Tibial nerve (tissue), 4 donors: ENCODE data around the gene SPATC1L. TPM values are rescaled to one million over a fixed set of nuclear protein-coding genes. Genes with fewer than 3 reads are reported as not detected.

Experiments used
- DNase-seq, 2 donors: peaks; one replicate each; pipeline ENCODE4 v3.0.0-alpha.2; 2019; ENCODE audit warnings: low spot score in 2 of 2
- H3K27ac ChIP-seq, 4 donors: fragments of 200-600 bp; sonication (generic) in 3 of 4; one replicate each; pipeline ENCODE4 v1.5.1; 2017 to 2019; ENCODE audit warnings: mild to moderate bottlenecking in 1 of 4
- H3K27me3 ChIP-seq, 2 donors: fragments of 200-600 bp; sonication (generic) in 1 of 2; one replicate each; pipeline versions ENCODE4 v1.5.1 to v1.6.0; 2017 to 2019
- H3K36me3 ChIP-seq, 3 donors: fragments of 200-600 bp; sonication (generic); one replicate each; pipeline ENCODE4 v1.5.1; 2018 to 2019
- H3K4me1 ChIP-seq, 4 donors: fragments of 200-600 bp; sonication (generic) in 3 of 4; one replicate each; pipeline ENCODE4 v1.5.1; 2017 to 2019
- H3K4me3 ChIP-seq, 4 donors: fragments of 200-600 bp; sonication (generic) in 3 of 4; one replicate each; pipeline ENCODE4 v1.5.1; 2017 to 2019; ENCODE audit warnings: mild to moderate bottlenecking in 1 of 4, moderate library complexity in 1 of 4
- H3K9me3 ChIP-seq, 4 donors: fragments of 200-600 bp; sonication (generic) in 3 of 4; one replicate each; pipeline ENCODE4 v1.5.1; 2017 to 2019
- EP300 ChIP-seq, 2 donors: sonication (generic); formaldehyde crosslinking; IDR thresholded peaks; one replicate each; pipeline ENCODE4 v1.6.1; 2017; ENCODE audit warnings: antibody characterized with exemption in 2 of 2, mild to moderate bottlenecking in 1 of 2
- POLR2A ChIP-seq, 2 donors: fragments of 450-650 bp; IDR thresholded peaks; one replicate each; pipeline ENCODE4 v1.6.1; 2017; ENCODE audit warnings: antibody characterized with exemption in 2 of 2, mild to moderate bottlenecking in 2 of 2, moderate library complexity in 2 of 2
- WGBS, 2 donors: methylation state at CpG; one replicate each; pipeline ENCODE4 v1.1.5; 2018; 5-methylcytosine and 5-hydroxymethylcytosine counted together
- total RNA-seq, 4 donors: library from RNA; depleted of rRNA; stranded (reverse); fragments of >200 nt; gene quantifications; one replicate each; pipeline ENCODE4 v1.1.0, GENCODE V29; 2016
- TF ChIP-seq, protein P1 (sequence below), 5 experiments: fragments of 200-600 bp in 3 of 5; fragments of 450-650 bp in 2 of 5; sonication (generic) in 3 of 5; IDR thresholded peaks; one replicate each; pipeline ENCODE4 v1.5.1; 2016 to 2019; ENCODE audit warnings: antibody characterized with exemption in 5 of 5, mild to moderate bottlenecking in 3 of 5, moderate library complexity in 2 of 5

The SPATC1L gene
- total RNA-seq, 4 donors from 2014 or later, result 4.5 to 12.9 (median 8.0) TPM

DNA sequence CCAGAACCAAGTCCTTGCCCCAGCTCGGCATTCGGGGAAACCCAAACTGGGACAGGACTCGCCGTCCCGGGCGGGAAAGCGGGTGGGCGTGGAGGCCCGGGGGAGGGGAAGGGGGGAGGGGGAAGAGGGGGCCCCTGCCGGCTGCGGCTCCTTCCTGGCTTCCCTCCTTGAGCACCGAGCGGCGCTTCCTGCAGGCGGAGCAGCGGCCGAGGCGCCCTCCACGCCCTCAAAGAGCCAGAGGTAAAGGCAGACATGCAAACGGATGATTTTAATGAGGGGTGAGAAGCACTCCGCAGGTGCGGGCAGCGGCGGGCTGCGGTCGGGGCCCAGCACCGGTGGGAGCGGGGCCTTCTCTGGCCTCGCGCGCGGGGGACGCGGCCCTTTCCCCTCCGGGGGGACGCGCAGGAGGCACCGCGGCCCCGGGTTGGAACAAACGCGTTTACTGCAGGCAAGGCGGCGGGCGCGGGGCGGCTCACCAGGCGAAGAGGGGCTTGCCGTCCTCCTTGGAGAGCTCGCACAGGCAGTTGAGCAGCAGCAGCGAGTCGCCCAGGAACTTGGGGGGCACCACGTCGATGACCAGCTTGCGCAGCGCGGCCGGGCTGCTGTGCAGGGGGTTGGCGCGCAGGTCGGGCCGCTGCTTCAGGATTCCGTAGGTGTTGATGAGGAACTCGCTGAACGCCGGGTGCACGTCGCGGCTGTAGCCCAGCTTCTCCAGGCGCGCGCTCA is 23.2 kb downstream of the SPATC1L start:
- peaks cover 0 to 5% (median 0%) of the 10 kb centered on the region in 3 donors for H3K36me3 ChIP-seq
- H3K9me3 ChIP-seq, result no peaks in the 10 kb centered on the region
- no peak for TF ChIP-seq EP300 (IDR thresholded peaks at IDR 0.05)
- TF ChIP-seq, protein P1, sequence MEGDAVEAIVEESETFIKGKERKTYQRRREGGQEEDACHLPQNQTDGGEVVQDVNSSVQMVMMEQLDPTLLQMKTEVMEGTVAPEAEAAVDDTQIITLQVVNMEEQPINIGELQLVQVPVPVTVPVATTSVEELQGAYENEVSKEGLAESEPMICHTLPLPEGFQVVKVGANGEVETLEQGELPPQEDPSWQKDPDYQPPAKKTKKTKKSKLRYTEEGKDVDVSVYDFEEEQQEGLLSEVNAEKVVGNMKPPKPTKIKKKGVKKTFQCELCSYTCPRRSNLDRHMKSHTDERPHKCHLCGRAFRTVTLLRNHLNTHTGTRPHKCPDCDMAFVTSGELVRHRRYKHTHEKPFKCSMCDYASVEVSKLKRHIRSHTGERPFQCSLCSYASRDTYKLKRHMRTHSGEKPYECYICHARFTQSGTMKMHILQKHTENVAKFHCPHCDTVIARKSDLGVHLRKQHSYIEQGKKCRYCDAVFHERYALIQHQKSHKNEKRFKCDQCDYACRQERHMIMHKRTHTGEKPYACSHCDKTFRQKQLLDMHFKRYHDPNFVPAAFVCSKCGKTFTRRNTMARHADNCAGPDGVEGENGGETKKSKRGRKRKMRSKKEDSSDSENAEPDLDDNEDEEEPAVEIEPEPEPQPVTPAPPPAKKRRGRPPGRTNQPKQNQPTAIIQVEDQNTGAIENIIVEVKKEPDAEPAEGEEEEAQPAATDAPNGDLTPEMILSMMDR (IDR thresholded peaks at IDR 0.05), result no peak
- no peak overlapping the region for H3K4me3 ChIP-seq
- H3K27ac ChIP-seq, result no peak overlapping the region
- 72 to 95% methylated on average over 56 to 63 of the region's 72 CpGs for whole genome bisulfite sequencing, 2 donors
- DNase-seq, result peak in 1 of 2 donors; percentile 5
- H3K27me3 ChIP-seq, result peaks cover 0 to 12% of the 10 kb centered on the region in 2 donors
- H3K4me1 ChIP-seq, result peaks cover 0 to 15% (median 0%) of the 10 kb centered on the region in 4 donors

- H3K27ac ChIP-seq, result no peak overlapping the region
- peaks cover 0 to 12% of the 10 kb centered on the region in 2 donors for H3K27me3 ChIP-seq
- H3K4me3 ChIP-seq, result no peak overlapping the region
- WGBS, 2 donors, result 92 to 95% methylated on average over 22 of the region's 22 CpGs
- no peak for DNase-seq
- no peaks in the 10 kb centered on the region for H3K9me3 ChIP-seq
- H3K36me3 ChIP-seq, result peaks cover 0 to 5% (median 0%) of the 10 kb centered on the region in 3 donors
- peaks cover 0 to 15% (median 0%) of the 10 kb centered on the region in 4 donors for H3K4me1 ChIP-seq
- no peak for TF ChIP-seq EP300 (IDR thresholded peaks at IDR 0.05)
- TF ChIP-seq, protein P1 (IDR thresholded peaks at IDR 0.05), result no peak
- TF ChIP-seq POLR2A (IDR thresholded peaks at IDR 0.05), result no peak
Measured at GRCh38 chr21:46160657-46160906, 23.7 kb downstream of the SPATC1L start.

DNA sequence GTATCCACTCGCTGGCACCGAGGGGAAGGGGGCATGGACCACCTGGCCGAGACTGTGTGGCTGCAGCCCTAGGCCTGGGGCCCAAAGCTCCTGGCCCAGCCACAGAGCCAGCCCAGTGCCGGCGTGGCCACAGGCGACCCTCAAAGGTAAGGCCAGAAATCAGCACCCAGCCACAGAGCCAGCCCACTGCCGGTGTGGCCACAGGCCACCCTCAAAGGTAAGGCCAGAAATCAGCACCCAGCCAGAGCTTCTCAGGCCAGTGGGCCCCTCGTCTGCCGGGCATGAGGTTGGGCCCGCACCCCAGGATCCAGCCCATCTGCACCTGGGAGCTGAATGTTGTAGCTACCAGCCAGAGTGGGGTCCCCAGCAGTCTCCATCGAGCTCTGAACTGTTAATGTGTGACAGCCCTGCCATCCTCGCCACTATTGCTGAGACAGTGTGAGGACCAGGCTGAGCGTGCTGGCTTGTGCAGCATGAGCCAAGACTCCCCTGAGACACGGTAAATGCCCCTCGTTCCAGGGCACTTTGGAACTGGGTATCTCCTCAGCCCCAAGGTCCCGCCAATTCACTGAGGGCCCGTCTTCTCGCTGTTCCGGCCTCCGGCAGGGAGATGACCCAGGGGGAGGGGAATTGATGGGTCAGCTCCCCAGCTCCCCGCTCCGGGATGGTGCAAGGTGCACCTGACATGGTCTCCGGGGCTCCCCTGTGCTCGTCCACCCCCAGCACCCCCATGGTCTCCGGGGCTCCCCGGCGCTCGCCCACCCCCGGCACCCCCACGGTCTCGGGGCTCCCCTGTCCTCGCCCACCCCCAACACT is 24.2 kb downstream of the SPATC1L start:
- no peak for TF ChIP-seq EP300 (IDR thresholded peaks at IDR 0.05)
- no peak for TF ChIP-seq POLR2A (IDR thresholded peaks at IDR 0.05)
- TF ChIP-seq, protein P1 (IDR thresholded peaks at IDR 0.05), result no peak
- no peaks in the 10 kb centered on the region for H3K9me3 ChIP-seq
- H3K4me3 ChIP-seq, result no peak overlapping the region
- peaks cover 0 to 5% (median 0%) of the 10 kb centered on the region in 3 donors for H3K36me3 ChIP-seq
- 94 to 96% methylated on average over 23 to 29 of the region's 32 CpGs for WGBS, 2 donors
- H3K4me1 ChIP-seq, result peaks cover 0 to 15% (median 0%) of the 10 kb centered on the region in 4 donors
- no peak overlapping the region for H3K27ac ChIP-seq
- H3K27me3 ChIP-seq, result peaks cover 0 to 12% of the 10 kb centered on the region in 2 donors
- peak in 1 of 2 donors; percentile 10 for DNase-seq

DNA sequence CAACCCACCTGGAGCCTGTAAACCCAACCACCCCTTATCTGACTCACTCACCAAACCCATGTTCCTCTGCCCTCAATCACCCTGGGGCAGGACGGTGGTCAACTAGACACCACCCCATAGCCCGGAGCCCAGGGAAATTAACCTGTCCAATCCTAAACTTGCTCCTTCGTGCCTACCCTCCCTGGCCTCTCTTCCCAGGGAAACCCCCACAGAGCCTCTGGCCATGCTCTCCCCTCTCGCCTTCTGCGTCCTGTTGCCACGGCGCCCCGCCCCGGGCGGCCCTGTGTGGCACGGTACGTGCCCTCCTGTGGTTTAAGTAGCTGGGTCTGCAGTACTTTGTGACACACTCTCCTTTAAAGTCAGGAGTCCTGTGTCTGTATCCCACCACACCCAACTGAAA is 24.9 kb downstream of the SPATC1L start:
- H3K36me3 ChIP-seq, result peaks cover 0 to 5% (median 0%) of the 10 kb centered on the region in 3 donors

More for the DNA sequence above, 24.9 kb downstream of the SPATC1L start:
- peaks cover 0 to 15% (median 0%) of the 10 kb centered on the region in 4 donors for H3K4me1 ChIP-seq
- no peak overlapping the region for H3K4me3 ChIP-seq
- no peak overlapping the region for H3K27ac ChIP-seq
- peaks cover 0 to 12% of the 10 kb centered on the region in 2 donors for H3K27me3 ChIP-seq
- H3K9me3 ChIP-seq, result no peaks in the 10 kb centered on the region
- 87 to 95% methylated on average over 12 of the region's 12 CpGs for WGBS, 2 donors
- peak in 1 of 2 donors; percentile 7 for DNase-seq
- TF ChIP-seq, protein P1 (IDR thresholded peaks at IDR 0.05), result no peak
- TF ChIP-seq EP300 (IDR thresholded peaks at IDR 0.05) (no peak), POLR2A (IDR thresholded peaks at IDR 0.05) (no peak)
